Heart left ventricle (tissue), 16 donors: Measurements from ENCODE around the gene CFAP20. TPM values are rescaled to one million over a fixed set of nuclear protein-coding genes. Genes with fewer than 3 reads are reported as not detected.
"Not testable (repeated sequence)": the region's sequence is repeated elsewhere in the genome, so short reads cannot be mapped to it uniquely, and the experiment has no call there.

Source experiments
- ATAC-seq, 4 donors: fragments of 200-7000 bp; cut with Tn5 transposase; one replicate each; pipeline ENCODE4 v1.9.1; 2020 to 2022; ENCODE audit warnings: moderate library complexity in 4 of 4, mild to moderate bottlenecking in 3 of 4, moderate number of reproducible peaks in 1 of 4
- DNase-seq, 5 donors: peaks; one replicate each; pipeline ENCODE4 v3.0.0-alpha.2; 2020
- H3K27ac ChIP-seq, 12 donors: fragments of 200-600 bp; sonication (generic) in 4 of 12; one replicate each; pipeline versions ENCODE4 v1.5.0 to v1.8.0; 2016 to 2022; ENCODE audit warnings: mild to moderate bottlenecking in 2 of 12
- H3K27me3 ChIP-seq, 9 donors: fragments of 200-600 bp; sonication (generic) in 2 of 9; one replicate each; pipeline versions ENCODE4 v1.5.1 to v1.8.0; 2016 to 2022; ENCODE audit warnings: mild to moderate bottlenecking in 3 of 9
- H3K36me3 ChIP-seq, 9 donors: fragments of 200-600 bp; sonication (generic) in 2 of 9; one replicate each; pipeline versions ENCODE4 v1.5.0 to v1.8.0; 2018 to 2022; ENCODE audit warnings: mild to moderate bottlenecking in 2 of 9
- H3K4me1 ChIP-seq, 12 donors: fragments of 200-600 bp; sonication (generic) in 4 of 12; one replicate each; pipeline versions ENCODE4 v1.5.0 to v1.8.0; 2016 to 2022; ENCODE audit warnings: mild to moderate bottlenecking in 3 of 12
- H3K4me3 ChIP-seq, 12 donors: fragments of 200-600 bp; sonication (generic) in 4 of 12; one replicate each; pipeline versions ENCODE4 v1.5.0 to v1.8.0; 2017 to 2022; ENCODE audit warnings: mild to moderate bottlenecking in 9 of 12, moderate library complexity in 4 of 12
- H3K9me3 ChIP-seq, 12 donors: fragments of 200-600 bp; sonication (generic) in 4 of 12; one replicate each; pipeline versions ENCODE4 v1.5.0 to v1.8.0; 2016 to 2022; ENCODE audit warnings: mild to moderate bottlenecking in 1 of 12
- POLR2A ChIP-seq, 2 donors: fragments of 450-650 bp; IDR thresholded peaks; one replicate each; pipeline ENCODE4 v1.6.1; 2017; ENCODE audit warnings: antibody characterized with exemption in 2 of 2, mild to moderate bottlenecking in 2 of 2, moderate library complexity in 2 of 2
- WGBS, 4 donors: extraction: QIAGEN DNeasy Blood & Tissue Kit in 2 of 4; methylation state at CpG; one replicate each; pipeline versions ENCODE4 v1.1.5 to v1.1.7; 2013 to 2018; 5-methylcytosine and 5-hydroxymethylcytosine counted together
- intact Hi-C, 10 donors: fragments of 100-400 bp; cut with DNase I; formaldehyde crosslinking; loops; one replicate each; pipeline versions ENCODE4 v1.11.1 to v1.14.2; 2022
- polyA plus RNA-seq, 2 donors: library from polyadenylated mRNA; stranded (reverse); fragments of 200-250 nt; gene quantifications; one replicate each; pipeline ENCODE4 v1.2.3, GENCODE V29; 2013
- total RNA-seq, 9 donors: library from RNA; depleted of rRNA in 2 of 9; stranded (reverse); fragments of >200 nt in 2 of 9; fragmentation: NEBNext Ultra II Directional in 3 of 9; extraction: Animal tissue kit (Norgen Biotek cat#: 25700) in 3 of 9; gene quantifications; one replicate each; pipeline versions ENCODE4 v1.1.0 to v1.2.4, GENCODE V29; 2016 to 2023
- TF ChIP-seq, protein P1 (sequence below), 12 donors: fragments of 200-600 bp; sonication (generic) in 4 of 12; IDR thresholded peaks; one replicate each; pipeline versions ENCODE4 v1.5.0 to v1.8.0; 2018 to 2022; ENCODE audit warnings: antibody characterized with exemption in 12 of 12, mild to moderate bottlenecking in 5 of 12
- donor health status: ischemic (EF 13 %, LVEDD 7.1; RV severe dilation, severe dysfunction).
- donor health status: healthy with polysubstance abuse.
- donor health status: DM: no; HTN: yes; CAD: no.
- donor health status: DM: no; HTN: no; CAD: no.
- donor health status: ischemic (EF 25% LVEDD 6.9; RV normal size, moderate dysfunction).
- donor health status: ischemic (EF 25% LVEDD 5.7; RV mildly dilated, moderate dysfunction).
- donor health status: healthy.
- donor health status: DM: yes; HTN: yes; CAD: no.
- donor health status: ischemic (EF 35%, LVEDD 5.7; RV mildly dilated, moderate dysfunction).
- donor health status: nonischemic (EF 11% LVEDD 7.7; RV severe dilation, severe dysfunction).
- donor health status: DM: yes; HTN: yes; CAD: no.
- donor health status: PGD.
- donor health status: ischemic (EF 29% LVEDD 5.4; RV normal size, mild dysfunction).
- donor health status: nonischemic (EF 23%, LVEDD 6.1; RV moderate dilation, normal function).

The CFAP20 gene
- total and polyA plus RNA-seq, 11 donors: 22.7 to 60.4 (median 36.3) TPM

DNA sequence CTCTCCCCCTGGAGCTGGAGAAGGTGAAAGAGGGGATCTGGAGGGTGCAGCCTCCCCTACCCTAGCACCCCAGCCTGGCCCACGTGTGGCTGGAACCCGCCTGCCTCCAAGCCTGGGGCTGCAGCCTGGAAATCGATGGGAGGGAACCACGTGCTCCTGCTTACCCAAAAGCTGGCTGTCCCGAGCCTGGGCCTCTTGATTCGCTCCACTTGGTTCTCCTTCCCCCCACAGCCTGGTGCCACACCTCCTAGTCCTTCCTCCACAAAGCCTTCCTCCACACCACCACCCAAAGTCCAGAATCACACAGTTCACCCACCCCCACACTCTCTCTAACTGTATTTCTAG lies 29.3 kb downstream of the CFAP20 start:
- H3K4me1 ChIP-seq: peaks cover 0 to 47% (median 17%) of the 10 kb centered on the region in 12 donors
- no peaks in the 10 kb centered on the region for H3K27me3 ChIP-seq
- ATAC-seq: no peak
- TF ChIP-seq, protein P1, sequence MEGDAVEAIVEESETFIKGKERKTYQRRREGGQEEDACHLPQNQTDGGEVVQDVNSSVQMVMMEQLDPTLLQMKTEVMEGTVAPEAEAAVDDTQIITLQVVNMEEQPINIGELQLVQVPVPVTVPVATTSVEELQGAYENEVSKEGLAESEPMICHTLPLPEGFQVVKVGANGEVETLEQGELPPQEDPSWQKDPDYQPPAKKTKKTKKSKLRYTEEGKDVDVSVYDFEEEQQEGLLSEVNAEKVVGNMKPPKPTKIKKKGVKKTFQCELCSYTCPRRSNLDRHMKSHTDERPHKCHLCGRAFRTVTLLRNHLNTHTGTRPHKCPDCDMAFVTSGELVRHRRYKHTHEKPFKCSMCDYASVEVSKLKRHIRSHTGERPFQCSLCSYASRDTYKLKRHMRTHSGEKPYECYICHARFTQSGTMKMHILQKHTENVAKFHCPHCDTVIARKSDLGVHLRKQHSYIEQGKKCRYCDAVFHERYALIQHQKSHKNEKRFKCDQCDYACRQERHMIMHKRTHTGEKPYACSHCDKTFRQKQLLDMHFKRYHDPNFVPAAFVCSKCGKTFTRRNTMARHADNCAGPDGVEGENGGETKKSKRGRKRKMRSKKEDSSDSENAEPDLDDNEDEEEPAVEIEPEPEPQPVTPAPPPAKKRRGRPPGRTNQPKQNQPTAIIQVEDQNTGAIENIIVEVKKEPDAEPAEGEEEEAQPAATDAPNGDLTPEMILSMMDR (IDR thresholded peaks at IDR 0.05): no peak
- TF ChIP-seq POLR2A (IDR thresholded peaks at IDR 0.05): no peak
- no peak overlapping the region for H3K27ac ChIP-seq
- intact Hi-C loops: no loop called here
- no peaks in the 10 kb centered on the region for H3K36me3 ChIP-seq
- WGBS, 4 donors: 88 to 93% (median 90%) methylated on average over 6 of the region's 6 CpGs
- H3K9me3 ChIP-seq: no peaks in the 10 kb centered on the region
- H3K4me3 ChIP-seq: no peak overlapping the region
- no peak for DNase-seq

DNA sequence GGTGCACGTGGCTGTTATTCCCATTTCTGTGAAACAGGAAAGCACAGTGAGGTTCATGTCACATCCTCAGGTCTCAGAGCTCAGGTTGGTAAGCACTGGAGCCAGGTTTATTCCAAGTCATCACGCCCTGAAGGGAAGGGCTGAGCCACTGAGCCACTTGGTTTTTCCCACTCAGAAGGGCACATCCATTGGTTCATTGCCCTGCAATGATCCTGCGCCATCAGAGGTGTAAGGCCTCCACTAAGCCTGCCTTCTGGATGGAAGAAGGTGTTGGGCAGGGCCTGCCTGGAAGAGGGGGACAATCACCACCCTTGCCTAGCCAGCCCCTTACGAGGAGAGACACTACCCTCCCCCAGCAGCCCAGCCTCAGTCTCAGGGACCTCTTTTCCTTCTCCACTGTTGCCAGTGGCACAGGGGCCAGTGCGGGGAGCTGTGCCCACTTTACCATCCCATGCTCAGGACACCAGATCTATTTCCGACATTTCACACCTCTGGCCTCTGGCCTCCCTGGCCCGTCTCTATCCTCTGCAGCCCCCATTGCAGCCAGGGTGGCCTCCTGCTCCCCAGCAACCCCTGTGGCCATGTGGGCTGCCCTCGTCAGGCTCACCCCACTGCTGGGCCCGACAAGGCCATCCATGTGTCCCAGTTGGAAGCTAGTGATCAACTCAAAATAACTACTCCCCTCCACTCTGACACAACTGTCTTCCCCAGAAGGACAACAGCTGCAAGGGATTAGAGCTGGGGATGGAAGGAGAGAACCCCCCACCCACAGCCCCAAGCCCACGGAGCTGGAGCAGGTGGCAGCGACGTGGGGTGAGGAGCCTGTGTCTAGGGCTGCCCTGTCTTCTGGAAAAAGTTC lies 29.9 kb downstream of the CFAP20 start:
- H3K9me3 ChIP-seq: no peaks in the 10 kb centered on the region
- 90 to 96% (median 93%) methylated on average over 10 to 12 of the region's 12 CpGs for WGBS, 4 donors
- ATAC-seq (no peak), DNase-seq (no peak)
- no peak overlapping the region for H3K4me3 ChIP-seq
- no peak overlapping the region for H3K27ac ChIP-seq
- intact Hi-C loops: no loop called here
- H3K36me3 ChIP-seq: no peaks in the 10 kb centered on the region
- no peaks in the 10 kb centered on the region for H3K27me3 ChIP-seq
- TF ChIP-seq, protein P1 (IDR thresholded peaks at IDR 0.05): no peak
- no peak for TF ChIP-seq POLR2A (IDR thresholded peaks at IDR 0.05)
- H3K4me1 ChIP-seq: peaks cover 0 to 50% (median 17%) of the 10 kb centered on the region in 12 donors

DNA sequence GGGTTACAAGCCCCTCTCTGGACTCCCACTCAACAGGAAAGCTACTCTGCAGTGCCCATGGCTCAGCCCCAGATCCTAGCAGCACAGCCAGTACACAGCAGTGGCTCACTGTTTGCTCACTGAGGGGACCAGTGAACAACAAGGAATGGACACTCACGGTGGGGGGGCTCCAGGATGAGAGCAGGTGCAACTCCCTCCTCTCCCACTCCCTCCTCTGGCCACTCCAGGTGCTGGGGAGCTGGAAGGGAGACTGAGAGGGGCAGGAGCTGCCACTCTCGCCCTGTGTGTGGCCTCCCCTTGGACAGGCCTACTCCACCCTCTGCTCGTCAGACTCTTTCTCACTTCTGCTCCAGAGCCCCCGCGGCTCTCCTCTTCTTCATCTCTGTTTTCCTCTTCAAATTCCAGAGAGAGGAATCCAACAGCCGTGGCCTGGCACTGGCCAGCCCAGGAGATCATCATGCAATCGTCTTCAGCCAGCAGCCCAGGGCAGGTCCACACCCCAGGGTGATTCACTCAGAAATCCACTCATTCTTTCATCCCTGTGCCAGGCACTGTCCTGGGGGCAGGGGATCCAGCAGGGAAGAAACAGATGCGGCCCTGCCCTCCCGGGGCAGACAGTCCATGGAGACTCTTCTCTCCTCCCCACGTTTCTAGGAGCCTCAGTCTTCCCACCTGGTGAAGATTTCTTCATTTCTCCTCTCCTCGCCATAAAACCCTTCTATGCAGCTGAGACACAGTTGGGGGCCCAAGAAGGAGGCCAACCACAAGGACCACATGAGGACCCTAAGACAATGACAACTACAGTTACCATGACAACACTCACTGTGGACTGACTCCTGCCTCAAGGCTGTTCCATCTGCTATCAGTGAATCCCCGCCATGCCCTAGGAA lies 30.7 kb downstream of the CFAP20 start:
- Histone ChIP-seq H3K9me3 (no peaks in the 10 kb centered on the region), H3K27me3 (no peaks in the 10 kb centered on the region), H3K27ac (no peak overlapping the region), H3K4me1 (peaks cover 0 to 46% (median 17%) of the 10 kb centered on the region in 12 donors), H3K4me3 (no peak overlapping the region), H3K36me3 (no peaks in the 10 kb centered on the region)
- TF ChIP-seq, protein P1 (IDR thresholded peaks at IDR 0.05): no peak
- TF ChIP-seq POLR2A (IDR thresholded peaks at IDR 0.05): no peak
- WGBS, 4 donors: 85 to 88% (median 86%) methylated on average over 12 of the region's 12 CpGs
- intact Hi-C loops: no loop called here
- no peak for DNase-seq
- no peak for ATAC-seq

DNA sequence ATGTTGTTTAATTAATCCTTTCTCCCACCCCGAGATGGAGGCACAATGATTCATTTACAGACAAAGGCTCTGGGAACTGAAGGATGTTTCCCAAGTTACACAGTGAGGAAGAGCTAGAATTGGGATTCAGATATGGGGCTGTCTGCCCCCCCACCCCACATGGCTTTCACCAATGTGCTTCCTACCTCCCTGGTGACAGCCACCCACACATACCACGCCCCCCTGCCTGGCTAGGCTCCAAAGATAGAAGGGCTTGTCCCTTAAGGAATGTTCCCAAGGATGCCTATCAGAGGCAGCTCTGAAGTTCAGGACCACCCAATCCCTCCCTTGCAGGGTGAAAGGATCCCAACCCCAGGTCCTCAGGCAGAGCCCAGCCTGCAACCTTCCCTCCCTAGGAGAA lies 32.9 kb downstream of the CFAP20 start:
- H3K4me1 ChIP-seq: peaks cover 0 to 33% (median 10%) of the 10 kb centered on the region in 12 donors
- no peaks in the 10 kb centered on the region for H3K36me3 ChIP-seq
- intact Hi-C loops: no loop called here
- H3K9me3 ChIP-seq: no peaks in the 10 kb centered on the region
- 47 to 60% (median 53%) methylated on average over 2 of the region's 2 CpGs for WGBS, 4 donors
- TF ChIP-seq, protein P1 (IDR thresholded peaks at IDR 0.05): no peak
- TF ChIP-seq POLR2A (IDR thresholded peaks at IDR 0.05): no peak
- H3K27me3 ChIP-seq: no peaks in the 10 kb centered on the region
- ATAC-seq (no peak), DNase-seq (no peak)
- no peak overlapping the region for H3K27ac ChIP-seq
- no peak overlapping the region for H3K4me3 ChIP-seq

DNA sequence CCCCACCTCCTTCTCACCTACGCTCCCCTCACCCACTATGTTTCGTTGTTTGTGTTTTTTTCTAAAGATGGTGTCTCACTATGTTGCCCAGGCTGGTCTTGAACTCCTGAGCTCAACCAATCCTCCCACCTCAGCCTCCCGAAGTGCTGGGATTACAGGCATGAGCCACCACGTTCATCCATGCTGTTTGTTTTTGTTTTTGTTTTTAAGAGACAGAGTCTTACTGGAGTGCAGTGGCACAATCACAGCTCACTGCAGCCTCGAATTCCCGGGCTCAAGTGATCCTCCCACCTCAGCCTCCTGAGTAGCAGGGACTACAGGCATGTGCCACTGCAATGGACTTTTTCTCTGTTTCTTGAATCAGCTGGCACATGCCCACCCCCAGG lies 33.6 kb downstream of the CFAP20 start:
- H3K36me3 ChIP-seq, H3K4me3 ChIP-seq, intact Hi-C loops, DNase-seq, ATAC-seq, H3K9me3 ChIP-seq, H3K27me3 ChIP-seq, H3K27ac ChIP-seq: not testable (repeated sequence)
- 70 to 84% (median 78%) methylated on average over 6 of the region's 6 CpGs for WGBS, 4 donors
- peaks cover 0 to 28% (median 10%) of the 10 kb centered on the region in 12 donors for H3K4me1 ChIP-seq
